NK-92 (cell line): ENCODE measurements around the gene SLC13A3.

ENCODE experiments used
- DNase-seq: peaks from one replicate; lab custom pipeline; 2025; ENCODE audit not compliant: unreplicated experiment; lab: John Stamatoyannopoulos, UW

SLC13A3 gene

DNA sequence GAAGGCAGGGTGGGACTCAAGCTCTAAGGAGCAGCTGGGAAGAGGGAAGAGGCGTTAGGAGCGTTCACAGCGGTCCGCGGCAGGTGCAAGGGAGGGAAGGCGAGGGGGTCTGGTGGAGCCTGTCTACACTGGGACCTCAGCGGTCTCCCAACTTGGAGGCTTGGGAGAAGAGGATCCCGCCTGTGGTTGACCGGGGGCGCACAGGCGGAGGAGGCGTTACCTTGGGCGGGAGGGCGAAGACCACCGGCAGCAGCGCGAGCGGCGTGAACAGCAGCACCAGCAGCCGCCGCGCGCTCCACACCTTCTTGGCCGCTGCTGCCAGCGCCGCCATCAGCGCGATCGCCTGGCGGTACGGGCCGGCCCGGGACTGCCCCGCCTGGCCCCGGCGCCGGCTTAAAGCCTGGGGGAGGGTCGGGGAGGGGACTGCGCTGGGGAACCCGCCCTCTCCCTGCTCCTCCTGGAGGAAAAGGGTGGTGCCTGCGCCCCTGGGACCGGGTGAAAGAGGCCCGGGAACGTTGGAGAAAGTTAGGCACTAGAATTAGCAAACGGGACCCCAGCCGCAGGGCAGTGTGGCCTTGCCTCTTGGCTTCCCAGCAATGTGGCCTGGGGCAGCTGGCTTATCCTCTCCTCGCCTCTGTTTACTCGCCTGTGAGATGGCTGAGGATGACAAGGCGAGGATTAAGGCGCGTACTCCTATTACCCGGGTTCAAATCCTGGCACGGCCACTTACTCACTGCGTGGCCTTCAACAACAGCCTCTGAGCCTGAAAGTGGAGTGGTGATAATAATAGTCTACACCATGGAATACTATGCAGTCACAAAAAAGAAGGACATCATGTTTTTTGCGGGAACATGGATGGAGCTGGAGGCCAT lies at the start of gene SLC13A3:
Gene SLC13A3, minus strand, starts transcription at position 369 of the 872 bp plus-strand sequence. Its CDS starts 38 bp downstream, at position 331.
- no peak for DNase-seq

- DNase-seq, result no peak
Observed at GRCh38 chr20:46701057-46701456, 49.8 kb upstream of the SLC13A3 start.

GRCh38 chr20:46700481-46700880 lies 49.2 kb upstream of the SLC13A3 start:
- no peak for DNase-seq

DNA sequence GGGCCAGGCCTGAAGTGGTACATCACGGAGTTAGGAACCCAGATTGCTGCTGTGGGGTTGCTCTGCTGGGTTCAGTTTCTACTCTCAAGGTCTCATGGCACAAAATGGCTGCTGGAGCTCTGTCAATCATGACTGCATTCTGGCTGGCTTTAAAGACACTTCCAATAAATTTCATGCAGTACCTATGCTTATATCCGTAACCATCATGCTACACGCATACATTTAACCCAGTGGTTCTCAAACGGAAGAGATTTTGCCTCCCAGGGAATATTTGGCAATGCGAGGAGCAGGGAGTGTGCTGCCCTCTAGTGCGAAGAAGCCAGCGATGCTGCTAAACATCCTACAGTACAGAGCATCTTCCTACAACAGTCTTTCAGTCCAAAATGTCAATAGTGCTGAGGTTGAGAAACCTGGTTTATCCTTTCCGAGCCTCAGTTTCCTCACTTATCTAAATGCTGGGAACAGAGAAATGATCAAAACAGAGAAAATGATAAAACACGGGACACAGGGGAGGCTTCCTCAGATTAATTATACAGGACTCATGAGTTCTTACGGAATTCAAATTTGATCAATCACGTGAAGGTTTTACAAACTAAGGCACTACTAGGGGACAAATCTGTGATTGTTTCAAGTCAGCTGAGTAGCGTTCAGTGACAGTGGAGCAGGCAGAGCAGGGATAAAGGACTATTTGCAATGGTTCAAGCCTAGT lies 48.5 kb upstream of the SLC13A3 start:
- DNase-seq, result no peak

- DNase-seq, result no peak
Observed at GRCh38 chr20:46698788-46699187, 47.5 kb upstream of the SLC13A3 start.

DNA sequence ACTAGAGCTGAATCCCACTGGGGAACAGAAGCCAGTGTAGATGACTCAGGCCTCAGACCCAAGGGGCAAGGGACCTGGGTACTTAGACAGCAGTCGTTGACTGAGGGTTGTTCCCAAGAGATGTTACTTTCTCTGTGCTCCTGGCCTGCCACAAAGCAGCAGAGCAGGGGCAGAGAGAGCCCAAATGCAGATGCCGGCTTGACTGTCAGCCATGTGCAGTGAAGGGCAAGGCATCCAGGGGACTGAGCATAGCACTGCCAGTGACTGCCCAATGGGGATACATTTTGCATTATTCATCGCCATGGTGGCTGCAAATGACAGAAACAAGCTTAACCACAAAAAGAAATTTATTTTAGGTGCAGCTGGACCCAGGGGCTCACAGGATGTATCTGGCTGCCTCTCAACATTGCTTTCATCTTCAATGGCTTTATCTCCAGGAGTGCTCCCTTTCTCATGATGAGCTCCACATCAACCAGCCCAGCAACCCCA lies 45.6 kb upstream of the SLC13A3 start:
- no peak for DNase-seq

DNA sequence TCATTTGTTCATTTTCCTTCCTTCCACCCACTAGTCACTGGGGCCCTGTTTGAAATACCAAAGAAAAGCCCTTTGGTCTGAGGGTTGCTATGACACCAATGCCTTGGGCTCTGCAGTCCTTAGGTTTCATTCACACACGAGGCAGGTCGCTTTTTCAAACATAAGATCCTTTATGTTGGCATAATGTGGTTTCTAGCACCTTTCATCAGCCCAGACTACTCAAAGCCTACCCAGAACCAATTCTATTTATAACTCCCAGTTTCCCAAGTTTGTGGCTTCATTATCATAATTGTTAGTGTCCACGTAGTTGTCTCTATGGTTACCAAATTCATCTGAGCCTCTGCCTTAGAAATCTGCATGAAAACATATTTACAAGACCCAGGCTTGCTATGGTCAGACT lies 44.6 kb upstream of the SLC13A3 start:
- DNase-seq, result no peak

GRCh38 chr20:46694484-46694883 lies 43.2 kb upstream of the SLC13A3 start:
- DNase-seq, result no peak

GRCh38 chr20:46691196-46691595 lies 39.9 kb upstream of the SLC13A3 start:
- no peak for DNase-seq

- DNase-seq, result no peak
Observed at GRCh38 chr20:46690219-46691106, 39.2 kb upstream of the SLC13A3 start.

DNA sequence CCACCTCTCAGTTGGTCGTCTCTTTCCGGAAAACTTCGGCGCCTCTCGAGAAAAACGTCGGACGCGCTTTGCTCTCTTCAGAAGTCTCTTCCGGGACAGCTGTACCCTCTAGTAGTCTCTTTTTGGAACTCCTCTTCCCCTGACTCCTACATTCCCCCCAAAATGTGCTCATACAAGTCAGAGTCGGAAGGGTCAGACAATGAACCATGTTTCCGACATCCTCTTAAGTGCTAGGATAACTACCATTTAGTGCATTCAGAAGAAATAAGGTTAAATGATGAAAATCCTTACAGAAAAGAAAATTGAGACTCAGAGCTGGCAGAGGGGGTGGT lies 38.5 kb upstream of the SLC13A3 start:
- no peak for DNase-seq

GRCh38 chr20:46689082-46689753 lies 38.0 kb upstream of the SLC13A3 start, which contains the start of gene TP53RK:
Gene TP53RK (minus strand): TSS chr20:46689444. CDS start chr20:46689414, 30 bp downstream.
- peak; percentile 84 for DNase-seq

DNA sequence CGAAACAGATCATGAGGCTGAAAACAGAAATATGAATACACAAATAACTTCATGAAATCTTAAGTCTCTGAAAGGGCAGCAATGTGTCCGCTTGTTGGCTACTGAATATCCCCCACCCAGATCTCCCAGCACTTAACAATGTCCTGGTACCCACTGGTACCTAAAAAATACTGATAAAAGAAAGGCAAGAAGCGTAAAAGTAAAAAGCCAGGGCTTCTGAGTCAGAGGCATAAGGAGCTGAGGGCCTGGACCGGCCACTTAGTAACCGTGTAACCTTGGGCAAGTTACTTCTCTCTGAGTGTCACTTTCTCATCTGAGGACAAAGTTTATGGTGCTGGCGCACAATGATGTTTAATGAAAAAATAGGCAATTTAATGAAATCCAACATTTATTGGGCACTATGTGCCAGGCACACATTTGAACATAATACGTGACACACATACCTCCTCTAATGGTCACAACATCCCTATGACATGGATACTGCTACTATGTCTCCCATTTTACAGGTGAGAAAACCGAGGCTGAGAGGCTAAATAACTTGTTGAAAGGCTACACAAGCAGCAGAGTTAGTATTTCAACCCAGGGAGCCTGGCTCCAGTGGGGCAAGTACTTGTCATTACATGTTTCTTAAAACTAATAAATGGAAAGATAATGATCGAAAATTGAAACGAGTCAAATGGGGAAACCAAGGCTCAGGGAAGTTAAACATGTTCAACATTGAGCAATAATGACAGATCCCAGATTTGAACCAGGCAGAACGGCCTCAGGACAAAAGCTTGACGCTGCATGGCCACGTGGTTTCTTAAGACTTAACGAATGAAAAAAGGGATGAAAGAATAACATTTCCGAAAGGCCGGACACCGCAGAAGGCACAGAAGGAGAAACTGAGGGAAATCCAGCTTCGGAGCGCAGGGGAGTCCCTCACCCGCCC lies 37.2 kb upstream of the SLC13A3 start:
- DNase-seq, result no peak

DNA sequence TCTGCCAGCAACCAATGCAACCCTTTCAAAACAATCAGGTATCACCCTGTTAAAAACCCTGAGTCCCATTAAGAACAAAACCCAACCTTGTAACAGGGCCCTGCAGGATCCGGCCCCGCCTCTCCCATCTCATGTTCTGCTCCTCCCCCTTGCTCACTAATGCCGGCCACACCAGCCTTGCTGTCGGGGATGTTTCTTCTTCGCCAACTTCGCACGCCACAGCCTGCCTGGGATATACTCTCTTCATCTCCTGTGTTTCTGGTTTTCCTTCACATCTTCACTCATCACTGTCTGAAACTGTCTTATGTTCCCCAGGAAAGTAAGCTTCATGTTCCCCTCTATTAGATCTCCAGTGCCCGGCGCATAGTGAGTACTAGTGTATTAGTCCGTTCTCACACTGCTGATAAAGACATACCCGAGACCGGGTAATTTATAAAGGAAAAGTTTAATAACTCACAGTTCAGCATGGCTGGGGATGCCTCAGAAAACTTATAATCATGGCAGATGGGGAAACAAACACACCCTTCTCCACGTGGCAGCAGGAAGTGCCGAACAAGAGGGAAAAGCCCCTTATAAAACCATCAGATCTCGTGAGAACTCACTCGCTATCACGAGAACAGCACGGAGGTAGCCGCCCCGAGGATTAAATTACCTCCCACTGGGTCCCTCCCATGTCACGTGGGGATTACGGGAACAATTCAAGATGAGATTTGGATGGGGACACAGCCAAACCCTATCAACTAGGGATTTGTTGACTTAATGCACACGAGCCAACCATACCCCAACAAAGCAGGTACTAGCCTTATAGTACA lies 32.9 kb upstream of the SLC13A3 start:
- no peak for DNase-seq

DNA sequence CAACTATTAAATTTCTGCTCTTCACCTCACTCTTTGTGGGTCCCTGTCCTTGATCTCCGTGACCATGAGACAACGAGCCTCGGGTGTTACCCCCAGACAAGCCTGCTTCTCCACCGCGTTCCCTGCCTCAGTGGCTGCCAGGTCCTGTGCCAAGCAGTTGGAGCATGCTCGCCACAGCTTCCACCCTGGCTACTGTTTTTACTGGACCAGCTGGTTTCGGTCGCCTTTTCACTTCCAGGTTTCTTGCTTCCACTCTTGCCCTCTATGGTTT lies 32.3 kb upstream of the SLC13A3 start:
- DNase-seq, result no peak

- DNase-seq, result no peak
Observed at GRCh38 chr20:46683011-46683667, 31.9 kb upstream of the SLC13A3 start.

GRCh38 chr20:46682063-46682821 lies 31.0 kb upstream of the SLC13A3 start:
- DNase-seq, result no peak
